PFSK-1 (cell line): ENCODE measurements around the gene FAM151B.

Source experiments
- POLR2AphosphoS5 ChIP-seq: IDR thresholded peaks from 2 replicates; pipeline ENCODE4 v1.6.1; 2012; ENCODE audit warnings: low read depth, mild to moderate bottlenecking, control low read depth, low read length, moderate library complexity
- TF ChIP-seq, protein P1 (sequence below), 2 experiments: IDR thresholded peaks; 2 replicates each; pipeline versions ENCODE4 v1.6.1 to v1.8.0; 2011 to 2012; ENCODE audit warnings: low read depth in 2 of 2, low read length in 2 of 2, control low read depth in 1 of 2, inconsistent platforms in 1 of 2, mild to moderate bottlenecking in 1 of 2, moderate library complexity in 1 of 2; ENCODE audit not compliant: insufficient read depth in 1 of 2

DNA sequence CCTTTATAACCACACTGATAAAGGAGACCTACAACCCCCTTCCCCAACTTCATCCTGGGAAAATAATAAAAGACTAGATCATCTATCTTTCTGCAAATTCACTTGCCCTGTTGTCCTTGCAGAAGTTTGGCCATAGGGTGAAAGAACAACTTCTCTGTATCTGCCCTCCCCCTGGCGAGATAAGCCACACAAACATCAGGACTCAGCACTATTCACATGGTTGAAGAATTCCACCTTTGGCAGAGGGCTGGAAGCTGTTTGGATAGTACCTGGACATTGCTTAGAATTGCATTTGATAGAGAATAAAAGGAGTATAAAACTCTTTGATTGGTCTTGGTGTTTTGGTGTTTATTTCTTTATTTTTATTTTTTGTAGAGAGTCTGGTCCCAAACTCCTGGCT, 16.9 kb downstream of the FAM151B start:
- TF ChIP-seq, protein P1, sequence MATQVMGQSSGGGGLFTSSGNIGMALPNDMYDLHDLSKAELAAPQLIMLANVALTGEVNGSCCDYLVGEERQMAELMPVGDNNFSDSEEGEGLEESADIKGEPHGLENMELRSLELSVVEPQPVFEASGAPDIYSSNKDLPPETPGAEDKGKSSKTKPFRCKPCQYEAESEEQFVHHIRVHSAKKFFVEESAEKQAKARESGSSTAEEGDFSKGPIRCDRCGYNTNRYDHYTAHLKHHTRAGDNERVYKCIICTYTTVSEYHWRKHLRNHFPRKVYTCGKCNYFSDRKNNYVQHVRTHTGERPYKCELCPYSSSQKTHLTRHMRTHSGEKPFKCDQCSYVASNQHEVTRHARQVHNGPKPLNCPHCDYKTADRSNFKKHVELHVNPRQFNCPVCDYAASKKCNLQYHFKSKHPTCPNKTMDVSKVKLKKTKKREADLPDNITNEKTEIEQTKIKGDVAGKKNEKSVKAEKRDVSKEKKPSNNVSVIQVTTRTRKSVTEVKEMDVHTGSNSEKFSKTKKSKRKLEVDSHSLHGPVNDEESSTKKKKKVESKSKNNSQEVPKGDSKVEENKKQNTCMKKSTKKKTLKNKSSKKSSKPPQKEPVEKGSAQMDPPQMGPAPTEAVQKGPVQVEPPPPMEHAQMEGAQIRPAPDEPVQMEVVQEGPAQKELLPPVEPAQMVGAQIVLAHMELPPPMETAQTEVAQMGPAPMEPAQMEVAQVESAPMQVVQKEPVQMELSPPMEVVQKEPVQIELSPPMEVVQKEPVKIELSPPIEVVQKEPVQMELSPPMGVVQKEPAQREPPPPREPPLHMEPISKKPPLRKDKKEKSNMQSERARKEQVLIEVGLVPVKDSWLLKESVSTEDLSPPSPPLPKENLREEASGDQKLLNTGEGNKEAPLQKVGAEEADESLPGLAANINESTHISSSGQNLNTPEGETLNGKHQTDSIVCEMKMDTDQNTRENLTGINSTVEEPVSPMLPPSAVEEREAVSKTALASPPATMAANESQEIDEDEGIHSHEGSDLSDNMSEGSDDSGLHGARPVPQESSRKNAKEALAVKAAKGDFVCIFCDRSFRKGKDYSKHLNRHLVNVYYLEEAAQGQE (IDR thresholded peaks at IDR 0.05; ENCODE audit: insufficient read depth in 1 of 2, low read depth in 2 of 2, low read length in 2 of 2): no peak
- TF ChIP-seq POLR2AphosphoS5: no peak
